Right kidney (tissue), 9 donors: Measurements from ENCODE around the gene LY9.

Source experiments
- DNase-seq: peaks from one replicate; pipeline ENCODE4 v3.0.0-alpha.2; 2016
- long read RNA-seq, 8 donors: transcript quantifications; one replicate each; lab custom pipeline, GENCODE V29; 2026

Gene LY9, protein sequence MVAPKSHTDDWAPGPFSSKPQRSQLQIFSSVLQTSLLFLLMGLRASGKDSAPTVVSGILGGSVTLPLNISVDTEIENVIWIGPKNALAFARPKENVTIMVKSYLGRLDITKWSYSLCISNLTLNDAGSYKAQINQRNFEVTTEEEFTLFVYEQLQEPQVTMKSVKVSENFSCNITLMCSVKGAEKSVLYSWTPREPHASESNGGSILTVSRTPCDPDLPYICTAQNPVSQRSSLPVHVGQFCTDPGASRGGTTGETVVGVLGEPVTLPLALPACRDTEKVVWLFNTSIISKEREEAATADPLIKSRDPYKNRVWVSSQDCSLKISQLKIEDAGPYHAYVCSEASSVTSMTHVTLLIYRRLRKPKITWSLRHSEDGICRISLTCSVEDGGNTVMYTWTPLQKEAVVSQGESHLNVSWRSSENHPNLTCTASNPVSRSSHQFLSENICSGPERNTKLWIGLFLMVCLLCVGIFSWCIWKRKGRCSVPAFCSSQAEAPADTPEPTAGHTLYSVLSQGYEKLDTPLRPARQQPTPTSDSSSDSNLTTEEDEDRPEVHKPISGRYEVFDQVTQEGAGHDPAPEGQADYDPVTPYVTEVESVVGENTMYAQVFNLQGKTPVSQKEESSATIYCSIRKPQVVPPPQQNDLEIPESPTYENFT
- long read RNA-seq, donor 1 = 0 reads
- long read RNA-seq, donor 2 = 0 reads
- long read RNA-seq, donor 3 = 0 reads
- long read RNA-seq, donor 4 = 0 reads
- long read RNA-seq, donor 5 = 0 reads
- long read RNA-seq, donor 6 = 0 reads
- long read RNA-seq, donor 7 = 0 reads
- long read RNA-seq, donor 8 = 0 reads

DNA sequence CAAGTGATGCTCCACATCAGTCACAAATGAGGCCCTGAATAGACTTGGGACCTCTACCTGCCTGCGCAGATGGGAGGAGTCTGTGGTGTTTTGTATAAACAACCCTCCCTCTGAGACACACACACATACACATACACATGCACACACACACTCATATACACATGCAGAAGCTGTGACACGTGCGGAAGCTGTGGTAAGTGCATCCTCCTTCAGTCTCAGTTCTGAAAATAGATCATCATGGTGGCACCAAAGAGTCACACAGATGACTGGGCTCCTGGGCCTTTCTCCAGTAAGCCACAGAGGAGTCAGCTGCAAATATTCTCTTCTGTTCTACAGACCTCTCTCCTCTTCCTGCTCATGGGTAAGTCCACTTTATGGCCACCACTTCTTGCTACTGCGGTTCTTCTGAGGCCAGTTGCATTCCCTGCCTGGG, at the start of gene LY9:
Gene LY9 (plus strand): TSS at position 224 of the 433 bp plus-strand sequence. CDS start 14 bp downstream, at position 238.
- DNase-seq = no peak

DNA sequence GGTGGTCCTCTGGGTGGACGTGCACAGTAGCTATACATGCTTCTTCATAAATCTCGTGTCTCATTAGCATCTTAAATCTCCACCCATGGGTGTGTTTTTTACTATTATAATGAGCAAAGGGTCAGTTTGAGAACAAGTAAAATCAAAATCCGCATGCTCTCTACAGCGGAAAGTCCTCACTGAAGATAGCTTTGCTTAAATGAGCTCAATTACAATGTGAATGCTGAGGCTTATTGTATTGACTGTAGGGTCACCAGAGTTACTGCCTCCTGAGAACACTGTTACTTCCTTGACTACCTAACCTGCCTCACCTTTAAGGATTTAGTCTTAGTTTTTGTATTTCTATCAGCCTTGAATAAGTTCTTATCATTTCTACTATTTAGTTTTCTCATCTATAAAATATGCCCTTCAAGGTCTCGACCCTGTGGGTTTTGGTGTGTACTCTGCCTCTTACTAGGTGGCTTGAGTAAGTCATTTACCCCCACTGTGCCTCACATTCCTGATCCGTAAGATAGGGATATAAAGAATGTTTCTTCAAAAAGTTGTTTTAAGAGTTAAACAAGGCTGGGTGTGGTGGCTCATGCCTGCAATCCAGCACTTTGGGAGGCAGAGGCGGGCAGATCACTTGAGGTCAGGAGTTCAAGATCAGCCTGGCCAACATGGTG, 49.0 kb upstream of the LY9 start:
- no peak for DNase-seq

DNA sequence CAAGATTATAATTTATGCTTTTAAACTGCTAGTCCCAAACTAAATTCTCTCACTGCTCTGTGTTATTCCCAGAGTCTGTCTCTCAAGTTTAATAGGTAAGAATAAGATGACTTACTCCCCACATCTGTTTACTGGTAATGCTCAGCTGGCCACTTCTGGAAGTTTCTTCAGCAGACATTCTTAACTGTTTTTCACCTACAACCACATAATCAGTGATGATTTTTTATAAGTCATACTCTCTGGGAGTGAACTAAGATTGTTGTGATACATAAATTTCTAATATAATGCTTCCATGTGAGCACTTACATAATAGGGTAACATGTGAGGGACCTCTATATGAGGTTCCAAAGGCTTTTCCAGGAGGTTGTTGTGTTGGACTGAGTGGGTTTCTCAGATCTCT, 48.3 kb upstream of the LY9 start:
- no peak for DNase-seq

DNA sequence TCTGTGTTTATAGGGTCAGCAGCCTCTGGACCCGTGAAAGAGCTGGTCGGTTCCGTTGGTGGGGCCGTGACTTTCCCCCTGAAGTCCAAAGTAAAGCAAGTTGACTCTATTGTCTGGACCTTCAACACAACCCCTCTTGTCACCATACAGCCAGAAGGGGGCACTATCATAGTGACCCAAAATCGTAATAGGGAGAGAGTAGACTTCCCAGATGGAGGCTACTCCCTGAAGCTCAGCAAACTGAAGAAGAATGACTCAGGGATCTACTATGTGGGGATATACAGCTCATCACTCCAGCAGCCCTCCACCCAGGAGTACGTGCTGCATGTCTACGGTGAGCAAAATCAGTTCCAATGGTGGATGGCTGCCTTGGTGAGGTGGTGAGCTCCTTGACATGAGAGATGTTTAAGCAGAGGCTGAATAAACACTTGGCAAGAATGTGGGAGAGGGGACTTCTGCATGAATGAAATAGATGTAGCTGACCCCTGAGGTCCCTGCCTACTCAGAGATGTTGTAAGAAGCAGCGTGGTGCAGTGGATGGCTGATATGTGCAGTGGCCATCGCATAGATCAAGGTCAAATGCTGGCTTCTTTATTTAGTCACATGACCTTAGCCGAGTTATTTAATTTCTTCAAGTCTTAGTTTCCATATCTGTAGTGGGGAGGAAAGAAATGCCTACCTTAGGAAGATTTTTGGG, 47.6 kb upstream of the LY9 start:
- DNase-seq = no peak

DNA sequence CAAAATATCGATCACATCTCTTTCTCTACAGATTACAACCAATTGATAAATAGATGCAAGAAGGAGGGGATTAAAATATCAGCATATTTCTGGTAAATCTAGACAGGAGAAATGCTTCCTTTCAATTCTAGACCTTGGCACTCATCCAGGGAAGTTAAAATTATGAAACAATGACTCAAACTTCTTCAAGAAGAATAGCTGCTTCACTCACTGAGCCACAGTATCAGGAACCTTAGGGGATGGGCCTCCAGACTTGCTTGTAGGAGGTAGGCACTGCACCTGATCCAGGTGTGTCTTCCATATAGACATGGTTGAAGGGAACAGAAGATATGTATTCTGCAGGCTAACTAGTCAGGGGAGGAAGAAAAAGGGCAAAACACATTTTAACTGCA, 47.1 kb upstream of the LY9 start:
- DNase-seq = no peak

DNA sequence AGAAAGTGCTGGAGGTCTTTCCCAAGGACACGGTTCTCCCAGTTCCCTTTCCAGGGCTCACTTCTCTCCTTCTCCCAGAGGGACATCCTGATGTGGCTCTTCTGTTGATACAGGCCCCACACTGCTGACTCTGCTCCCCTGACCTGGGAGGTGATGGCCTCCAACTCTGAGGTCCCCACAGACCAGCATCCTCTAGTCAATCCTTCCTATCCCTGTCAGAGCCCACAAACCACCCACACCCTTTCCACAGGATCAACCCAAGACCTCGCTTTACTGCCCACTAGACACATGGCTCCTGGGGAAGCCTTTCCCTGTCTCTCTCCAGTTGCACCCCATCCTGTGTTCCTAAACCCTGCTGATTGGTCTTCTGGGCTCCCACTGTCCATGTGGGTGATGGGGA, 45.4 kb upstream of the LY9 start:
- DNase-seq = no peak

DNA sequence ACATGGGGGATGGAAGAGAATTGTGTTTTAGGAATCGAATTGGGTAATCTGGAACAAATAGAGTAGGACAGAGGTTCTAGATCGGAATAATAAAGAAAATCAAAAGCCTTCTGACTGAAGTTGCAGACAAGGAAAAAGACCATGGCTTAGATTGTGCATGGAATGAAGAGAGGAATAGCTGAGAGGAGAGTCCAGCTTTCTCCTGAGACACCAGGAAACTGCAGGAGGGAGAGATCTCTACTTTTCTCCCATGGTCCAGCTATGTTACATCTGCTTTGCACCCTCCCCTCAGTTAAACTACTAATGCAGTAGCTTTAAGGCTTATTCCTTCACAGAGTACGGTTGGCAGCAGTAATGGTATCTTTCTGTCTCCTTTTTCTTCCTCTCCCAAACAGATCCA, 43.6 kb upstream of the LY9 start:
- DNase-seq = no peak

DNA sequence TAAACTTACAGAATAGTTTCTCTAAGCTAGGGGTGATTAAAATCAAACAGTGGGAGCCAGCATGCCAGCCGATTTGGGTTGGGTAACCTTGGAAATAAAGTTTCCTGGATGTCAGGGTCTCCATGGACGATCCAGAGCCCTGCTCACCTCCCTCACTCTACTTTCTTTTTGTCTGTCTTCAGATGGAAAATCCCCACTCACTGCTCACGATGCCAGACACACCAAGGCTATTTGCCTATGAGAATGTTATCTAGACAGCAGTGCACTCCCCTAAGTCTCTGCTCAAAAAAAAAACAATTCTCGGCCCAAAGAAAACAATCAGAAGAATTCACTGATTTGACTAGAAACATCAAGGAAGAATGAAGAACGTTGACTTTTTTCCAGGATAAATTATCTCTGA, 43.0 kb upstream of the LY9 start:
- no peak for DNase-seq

DNA sequence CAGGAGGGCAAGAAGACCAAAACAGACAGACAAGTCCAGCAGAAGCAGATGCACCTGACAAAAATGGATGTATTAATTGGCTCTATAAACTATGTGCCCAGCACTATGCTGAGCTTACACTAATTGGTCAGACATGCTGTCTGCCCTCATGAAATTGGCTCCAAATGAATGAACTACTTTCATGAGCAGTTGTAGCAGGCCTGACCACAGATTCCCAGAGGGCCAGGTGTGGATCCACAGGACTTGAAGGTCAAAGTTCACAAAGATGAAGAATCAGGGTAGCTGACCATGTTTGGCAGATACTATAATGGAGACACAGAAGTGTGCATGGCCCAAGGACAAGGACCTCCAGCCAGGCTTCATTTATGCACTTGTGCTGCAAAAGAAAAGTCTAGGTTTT, 42.4 kb upstream of the LY9 start:
- DNase-seq = no peak

DNA sequence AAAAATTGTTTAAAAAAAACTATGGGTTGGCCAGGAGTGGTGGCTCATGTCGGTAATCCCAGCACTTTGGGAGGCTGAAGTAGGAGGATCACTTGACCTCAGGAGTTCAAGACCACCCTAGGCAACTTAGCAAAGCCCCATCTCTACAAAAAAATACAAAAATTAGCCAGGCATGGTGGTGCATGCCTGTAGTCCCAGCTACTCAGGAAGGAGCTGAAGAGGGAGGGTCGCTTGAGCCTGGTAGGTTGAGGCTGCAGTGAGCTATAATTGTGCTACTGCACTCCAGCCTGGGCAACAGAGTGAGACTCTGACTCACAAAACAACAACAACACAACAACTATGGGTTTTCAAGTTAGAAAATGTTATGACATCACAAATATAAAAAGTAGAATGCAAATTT, 40.5 kb upstream of the LY9 start:
- DNase-seq = no peak

DNA sequence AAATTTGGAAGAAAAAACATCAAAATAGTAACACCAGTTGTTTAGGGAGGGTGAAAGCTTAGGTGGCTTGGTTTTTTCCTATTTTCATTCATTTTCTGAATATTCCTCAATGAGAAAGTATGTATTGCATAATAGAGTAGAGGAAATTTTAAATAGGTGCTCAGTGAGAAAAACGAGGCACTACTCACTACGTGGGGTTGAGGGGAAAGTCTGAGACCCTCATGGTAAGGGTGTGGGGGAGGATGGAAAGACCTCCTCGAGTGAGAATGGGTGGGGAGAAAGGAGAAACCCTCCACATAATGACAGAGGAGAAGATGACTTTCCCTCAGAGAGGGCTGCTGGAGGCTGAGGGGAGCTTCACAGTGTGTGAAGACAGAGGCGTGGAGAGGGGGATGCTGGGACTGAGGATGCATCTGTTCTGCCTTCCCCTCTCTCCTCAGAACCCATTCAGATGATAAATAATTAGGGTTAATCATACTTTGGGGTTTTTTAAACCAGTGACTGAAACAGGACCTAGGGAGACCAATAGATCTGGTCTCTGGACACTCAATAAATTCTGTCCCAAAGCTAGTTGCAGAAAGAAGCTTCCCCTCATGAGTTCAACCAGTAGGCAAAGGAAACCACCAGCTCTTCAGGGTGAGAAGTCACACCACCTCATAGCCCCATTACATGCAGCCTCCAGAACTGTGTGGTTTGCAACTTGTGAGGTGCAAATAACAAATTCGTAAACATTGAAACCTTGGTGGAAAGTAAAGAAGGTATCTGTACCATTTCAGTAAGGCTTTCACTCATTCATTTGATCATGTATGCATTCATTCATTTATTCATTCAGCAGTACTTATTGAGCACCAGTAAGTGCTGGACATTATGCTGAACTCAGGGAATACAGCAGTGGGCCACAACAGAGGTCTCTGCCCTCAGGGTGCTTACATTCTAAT, 39.8 kb upstream of the LY9 start:
- DNase-seq = no peak

DNA sequence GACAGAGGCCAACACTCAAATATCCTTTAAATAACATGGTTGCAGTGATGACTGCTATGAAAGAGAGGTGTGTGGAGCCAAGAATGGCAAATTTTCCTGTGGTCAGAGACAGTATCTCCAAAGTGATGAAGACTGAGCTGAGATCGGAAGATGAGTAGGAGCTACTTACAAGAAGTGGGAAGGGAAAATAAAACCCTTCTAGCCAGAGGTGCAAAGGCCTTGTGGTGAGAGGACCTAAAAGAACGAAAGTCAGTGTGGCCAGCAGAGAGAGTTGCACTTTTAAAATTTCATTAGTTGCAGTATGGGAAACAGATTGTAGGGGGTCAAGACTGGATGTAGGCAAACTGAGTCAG, 39.1 kb upstream of the LY9 start:
- DNase-seq = no peak

DNA sequence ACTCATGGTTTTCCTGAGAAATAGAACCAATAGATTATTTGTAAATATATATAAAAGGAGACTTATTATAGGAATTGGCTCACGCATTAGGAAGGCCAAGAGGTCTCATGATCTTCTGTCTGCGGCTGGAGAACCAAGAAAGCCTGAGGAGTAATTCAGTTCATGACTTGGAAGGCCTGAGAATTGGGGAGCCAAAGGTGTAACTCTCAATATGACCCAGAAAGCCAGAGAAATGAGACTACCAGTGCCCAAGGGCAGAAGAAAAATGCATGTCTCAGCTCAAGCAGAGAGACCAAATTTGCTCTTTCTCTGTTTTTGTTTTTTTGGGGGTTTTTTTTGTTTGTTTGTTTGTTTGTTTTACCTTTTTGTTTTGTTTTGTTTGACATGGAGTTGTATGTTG, 37.5 kb upstream of the LY9 start:
- DNase-seq = no peak

DNA sequence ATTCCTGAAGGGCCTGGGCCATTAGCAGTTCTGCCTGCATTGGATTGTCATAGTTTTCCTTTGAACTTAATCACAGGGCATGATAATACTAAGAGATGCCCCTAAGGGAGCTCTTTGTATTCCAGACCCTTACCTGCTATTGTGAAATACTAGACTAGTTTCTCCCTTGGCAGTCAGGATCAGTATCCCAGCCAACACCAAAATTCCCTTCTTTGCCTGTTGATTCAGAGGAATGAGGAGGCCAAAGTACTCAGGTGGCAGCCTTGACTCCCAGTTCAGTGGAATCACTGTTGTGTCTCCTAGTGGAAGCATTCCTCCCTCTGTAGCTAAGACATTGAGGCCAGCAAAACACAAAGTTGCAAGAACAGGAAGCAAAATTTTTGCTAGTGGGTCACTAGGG, 36.2 kb upstream of the LY9 start:
- DNase-seq = no peak

DNA sequence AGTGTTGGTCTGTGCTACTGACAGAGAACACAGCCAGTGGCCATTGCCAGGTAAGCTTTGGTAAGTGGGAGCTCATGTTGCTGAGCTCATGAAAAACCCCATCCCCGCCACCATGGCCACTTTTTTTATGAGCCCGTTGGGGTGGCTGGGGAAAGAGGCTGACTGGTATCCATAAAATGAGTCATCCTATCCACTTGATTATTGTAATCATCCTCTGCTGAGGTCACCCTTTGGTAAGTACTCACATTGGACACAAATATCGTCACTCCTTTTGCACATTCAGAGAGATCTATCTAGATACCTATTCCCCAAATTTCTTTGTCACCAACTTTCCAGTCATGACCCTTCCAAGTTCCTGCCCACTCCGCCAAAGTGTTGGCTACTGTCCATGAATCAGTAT, 34.9 kb upstream of the LY9 start:
- DNase-seq = no peak

DNA sequence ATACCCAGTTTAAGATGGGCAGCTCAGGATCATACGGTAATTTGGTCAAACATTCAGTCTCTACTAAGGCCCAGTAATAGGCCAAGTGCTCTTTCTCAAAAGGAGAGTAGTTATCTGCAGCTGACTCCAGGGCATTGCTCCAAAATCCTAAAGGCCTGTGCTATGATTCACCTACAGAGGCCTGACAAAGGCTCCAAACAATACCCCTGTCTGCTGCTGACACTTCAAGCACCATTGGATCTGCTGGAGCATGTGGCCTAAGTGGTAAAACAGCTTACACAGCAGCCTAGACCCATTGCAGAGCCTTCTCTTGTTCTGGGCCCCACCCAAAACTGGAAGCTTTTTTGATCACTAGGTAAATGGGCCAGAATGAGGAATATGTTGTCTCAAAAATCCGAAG, 34.1 kb upstream of the LY9 start:
- DNase-seq = no peak

DNA sequence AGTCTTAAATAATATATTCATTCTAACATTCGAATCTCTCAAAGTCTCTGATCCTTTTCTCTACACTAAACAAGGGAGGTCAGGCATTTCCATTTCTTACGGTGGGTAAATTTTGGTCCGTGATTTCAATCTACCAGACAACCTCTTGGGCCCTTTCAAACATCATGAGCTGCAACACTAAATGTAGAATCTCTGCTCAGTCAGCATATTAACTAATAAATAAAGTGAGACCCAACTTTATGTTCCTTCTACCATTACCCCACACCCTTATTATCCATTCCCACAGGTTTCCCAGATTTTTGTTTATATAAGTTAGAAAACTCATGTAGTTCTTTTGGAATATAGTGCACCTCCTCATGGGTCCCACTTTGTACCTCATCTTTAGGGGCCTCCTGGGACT, 32.0 kb upstream of the LY9 start:
- DNase-seq = no peak

DNA sequence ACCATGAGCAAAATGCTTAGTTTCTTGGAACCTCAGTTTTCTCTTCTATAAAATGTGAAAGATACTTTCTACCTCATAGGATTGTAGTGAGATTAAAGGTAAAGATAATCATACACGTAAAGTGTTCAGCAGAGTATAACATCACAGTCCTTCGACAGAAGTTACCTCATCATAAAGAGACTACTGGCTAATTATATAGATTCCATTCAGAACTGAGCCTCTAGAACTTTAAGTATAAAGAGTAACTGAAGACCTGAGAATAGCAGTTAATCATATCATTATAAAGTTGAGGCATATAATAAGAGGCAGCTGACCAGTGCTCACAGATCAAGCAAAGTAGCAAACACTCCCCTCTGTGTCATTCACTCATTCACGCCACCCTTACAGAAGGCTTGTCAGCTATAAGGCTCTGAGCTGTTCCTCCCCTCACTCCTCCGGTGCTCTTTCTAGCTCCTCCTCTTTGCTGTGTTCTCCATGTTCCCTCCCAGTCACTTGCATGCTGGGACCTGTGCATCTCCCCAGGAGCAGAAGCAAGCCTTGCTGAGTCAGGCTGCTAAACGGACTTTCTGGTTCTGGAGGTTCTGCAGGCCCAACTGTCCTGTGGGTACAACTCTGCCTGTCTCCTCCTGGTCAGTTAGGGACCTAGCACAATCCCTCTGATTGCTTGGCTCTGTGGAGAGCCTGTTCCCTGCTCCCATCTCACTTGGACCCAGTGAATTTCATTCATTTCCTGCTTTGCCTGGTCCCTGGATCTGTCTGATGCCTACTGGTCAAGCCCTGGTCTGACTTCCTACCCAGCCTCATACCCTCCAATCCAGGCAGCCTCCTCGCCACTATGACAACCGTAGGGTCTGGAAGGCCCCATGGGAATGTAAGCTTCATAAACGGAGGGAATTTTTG, 28.3 kb upstream of the LY9 start:
- DNase-seq = no peak

DNA sequence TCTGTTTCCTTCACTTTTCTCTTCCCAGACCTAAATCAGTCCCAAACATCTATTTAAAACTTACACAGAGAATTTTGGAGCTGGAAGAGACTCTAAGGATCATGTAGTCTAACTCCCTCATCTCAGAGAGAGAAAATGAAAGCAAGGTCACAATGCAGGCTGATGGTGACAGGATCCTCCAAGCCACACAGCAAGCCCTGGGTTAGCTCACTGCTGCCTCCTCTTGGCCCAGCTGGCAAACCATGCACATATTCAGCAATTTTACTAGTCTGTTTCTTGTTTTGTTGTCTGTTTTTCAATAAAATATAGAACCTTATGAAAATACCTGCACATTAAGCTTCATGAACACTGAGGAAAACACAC, 27.7 kb upstream of the LY9 start:
- no peak for DNase-seq

DNA sequence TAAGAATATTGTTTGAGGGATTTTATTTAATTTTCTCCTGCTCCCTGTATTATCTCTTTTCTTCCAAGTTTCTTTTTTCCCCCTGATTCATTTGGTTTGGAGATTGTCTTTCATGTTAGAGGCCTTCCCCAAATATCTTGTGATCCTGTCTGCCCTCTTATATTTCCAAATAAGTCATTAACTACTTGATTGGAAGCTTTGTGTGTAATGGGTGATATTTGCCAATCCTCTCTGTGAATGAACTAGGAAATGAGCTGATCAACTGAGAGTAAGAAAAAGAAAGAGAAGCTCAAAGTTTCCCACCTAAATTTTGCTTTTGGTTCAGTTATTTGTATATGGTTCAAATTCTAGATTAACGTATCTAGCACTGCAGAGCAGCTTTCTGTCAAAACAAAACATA, 23.6 kb upstream of the LY9 start:
- no peak for DNase-seq

DNA sequence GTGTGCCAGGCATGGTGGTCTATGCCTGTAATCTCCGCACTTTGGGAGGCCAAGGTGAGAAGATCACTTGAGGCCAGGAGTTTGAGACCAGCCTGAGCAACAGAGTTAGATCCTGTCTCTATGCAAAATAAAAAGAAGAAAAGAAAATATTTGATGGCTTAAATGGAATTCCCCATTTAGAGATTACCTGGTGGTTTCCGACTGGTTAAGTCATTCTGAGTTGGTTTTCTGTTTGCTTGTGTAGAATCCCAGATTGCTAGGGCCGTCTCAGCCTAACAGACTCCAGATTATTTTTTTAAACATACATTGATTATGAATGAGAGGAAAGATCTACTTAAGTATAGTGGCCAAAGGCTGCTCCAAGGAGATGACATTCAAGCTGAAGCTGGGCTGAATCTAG, 22.9 kb upstream of the LY9 start:
- DNase-seq = no peak
